ENCODE results near the gene CIZ1. TPM values are rescaled to one million over a fixed set of nuclear protein-coding genes. Genes with fewer than 3 reads are reported as not detected.

The CIZ1 gene
- total and polyA plus RNA-seq, 2 of the 13 experiments (the other 11 are each of a cell fraction or from before 2014, with no cell fraction given), result 30.6 to 50.3 TPM

DNA sequence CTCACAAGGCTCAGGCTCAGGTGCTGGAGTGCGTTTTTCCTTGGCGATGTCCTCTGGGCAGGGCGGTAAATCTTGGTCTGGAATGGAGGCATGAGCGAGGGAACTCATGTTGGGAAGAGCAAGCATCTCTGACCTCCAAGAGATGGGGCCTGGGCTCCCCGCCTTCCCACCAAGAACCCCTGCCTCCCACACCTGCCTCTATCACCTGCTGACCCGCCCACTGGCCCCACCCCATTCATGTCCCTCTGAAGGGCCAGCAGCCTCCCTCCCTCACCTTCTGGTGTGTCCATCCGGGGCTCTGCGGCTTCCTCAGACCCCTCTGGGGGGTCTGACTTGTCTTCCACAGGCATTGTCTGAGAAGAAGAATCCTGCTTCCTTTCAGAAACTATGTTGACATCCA is 10.9 kb downstream of the CIZ1 start (continued):
- TF ChIP-seq ZNF138 (CRISPR knock-in tag; IDR thresholded peaks at IDR 0.05; ENCODE audit: low read depth) (no peak), NR2F6 (IDR thresholded peaks at IDR 0.05) (no peak), NR2F6 (CRISPR knock-in tag; IDR thresholded peaks at IDR 0.05) (no peak), BCL6 (CRISPR knock-in tag; IDR thresholded peaks at IDR 0.05) (no peak), ZNF546 (CRISPR knock-in tag; conservative IDR thresholded peaks at IDR 0.05) (no peak)
- TF ChIP-seq, protein P1, sequence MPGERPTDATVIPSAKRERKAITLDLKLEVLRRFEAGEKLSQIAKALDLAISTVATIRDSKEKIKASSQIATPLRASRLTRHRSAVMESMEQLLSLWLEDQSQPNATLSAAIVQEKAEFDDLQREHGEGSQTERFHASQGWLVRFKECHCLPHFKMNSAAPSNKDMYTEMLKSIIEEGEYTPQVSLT (CRISPR knock-in tag; IDR thresholded peaks at IDR 0.05; ENCODE audit: borderline replicate concordance, low read depth), result no peak
- TF ChIP-seq, protein P2, sequence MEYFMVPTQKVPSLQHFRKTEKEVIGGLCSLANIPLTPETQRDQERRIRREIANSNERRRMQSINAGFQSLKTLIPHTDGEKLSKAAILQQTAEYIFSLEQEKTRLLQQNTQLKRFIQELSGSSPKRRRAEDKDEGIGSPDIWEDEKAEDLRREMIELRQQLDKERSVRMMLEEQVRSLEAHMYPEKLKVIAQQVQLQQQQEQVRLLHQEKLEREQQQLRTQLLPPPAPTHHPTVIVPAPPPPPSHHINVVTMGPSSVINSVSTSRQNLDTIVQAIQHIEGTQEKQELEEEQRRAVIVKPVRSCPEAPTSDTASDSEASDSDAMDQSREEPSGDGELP (IDR thresholded peaks at IDR 0.05; ENCODE audit: borderline replicate concordance, low read depth), result no peak

DNA sequence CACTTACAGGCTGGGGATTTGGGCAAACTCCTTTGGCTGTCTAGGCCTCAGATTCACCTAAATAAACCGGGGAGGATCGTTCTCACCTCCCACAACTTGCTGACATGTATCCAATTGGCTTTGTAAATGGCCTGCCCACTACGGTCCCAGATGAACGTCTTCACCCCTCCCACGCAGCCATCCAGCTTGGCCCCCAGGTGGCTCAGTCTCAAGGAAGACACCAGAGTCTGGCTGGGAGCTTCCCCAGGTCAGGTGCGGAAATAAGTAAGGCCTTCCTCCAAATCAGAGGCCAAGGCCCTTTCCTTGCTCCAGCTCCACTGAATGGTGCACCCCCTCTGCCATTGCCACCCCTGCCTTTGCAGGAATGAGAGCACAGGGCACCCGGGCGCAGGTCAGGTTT is 11.4 kb downstream of the CIZ1 start:
- intact Hi-C loops (cut with micrococcal nuclease; ENCODE audit: unreplicated experiment), result no loop called here
- Histone ChIP-seq H3K4me2 (ENCODE audit: low read depth, low read length) (no peak overlapping the region), H3K4me3 (replicated peaks in 1 of 3; ENCODE audit: insufficient read depth in 1 of 3, low read depth in 2 of 3, low read length in 3 of 3) (no peak overlapping the region), H3K9me3 (ENCODE audit: low read length) (no peaks in the 10 kb centered on the region), H3K9ac (ENCODE audit: insufficient read depth, low read depth, low read length) (no peak overlapping the region), H4K20me1 (ENCODE audit: insufficient read depth, low read length) (no peaks in the 10 kb centered on the region), H2AFZ (ENCODE audit: low read length) (no peak overlapping the region), H3K36me3 (replicated peaks in 1 of 2; ENCODE audit: control insufficient read depth in 1 of 2, insufficient read depth in 2 of 2, low read length in 2 of 2) (peaks cover 26 to 56% of the 10 kb centered on the region in 2 experiments; a peak in 4 of 5 replicates), H3K27ac (ENCODE audit: extremely low read length, insufficient read depth, low read length) (no peak overlapping the region), H3K79me2 (ENCODE audit: insufficient read depth, low read length) (no peaks in the 10 kb centered on the region), H3K4me1 (ENCODE audit: insufficient read depth, low read length) (no peaks in the 10 kb centered on the region), H3K27me3 (ENCODE audit: control insufficient read depth in 1 of 2, insufficient read depth in 2 of 2, low read length in 2 of 2) (no peaks in the 10 kb centered on the region)
- ChIA-PET POLR2A (no interaction called here), CTCF (ENCODE audit: low intra/inter-chr PET ratio, low total read pairs) (no interaction called here)
- in situ Hi-C loops (cut with HindIII; ENCODE audit: extremely low pct_ligation_motif_present, low pct_unique_long_range_greater_than_20kb), result no loop called here
- no peak for ATAC-seq
- no TSS peak for BruUV-seq (replicated peaks)
- no peak for FAIRE-seq
- no peak for DNase-seq (ENCODE audit: low spot score)
- 98% methylated on average over 8 of the region's 8 CpGs for WGBS (ENCODE audit: low lambda C conversion rate)
- TF ChIP-seq, protein P3, sequence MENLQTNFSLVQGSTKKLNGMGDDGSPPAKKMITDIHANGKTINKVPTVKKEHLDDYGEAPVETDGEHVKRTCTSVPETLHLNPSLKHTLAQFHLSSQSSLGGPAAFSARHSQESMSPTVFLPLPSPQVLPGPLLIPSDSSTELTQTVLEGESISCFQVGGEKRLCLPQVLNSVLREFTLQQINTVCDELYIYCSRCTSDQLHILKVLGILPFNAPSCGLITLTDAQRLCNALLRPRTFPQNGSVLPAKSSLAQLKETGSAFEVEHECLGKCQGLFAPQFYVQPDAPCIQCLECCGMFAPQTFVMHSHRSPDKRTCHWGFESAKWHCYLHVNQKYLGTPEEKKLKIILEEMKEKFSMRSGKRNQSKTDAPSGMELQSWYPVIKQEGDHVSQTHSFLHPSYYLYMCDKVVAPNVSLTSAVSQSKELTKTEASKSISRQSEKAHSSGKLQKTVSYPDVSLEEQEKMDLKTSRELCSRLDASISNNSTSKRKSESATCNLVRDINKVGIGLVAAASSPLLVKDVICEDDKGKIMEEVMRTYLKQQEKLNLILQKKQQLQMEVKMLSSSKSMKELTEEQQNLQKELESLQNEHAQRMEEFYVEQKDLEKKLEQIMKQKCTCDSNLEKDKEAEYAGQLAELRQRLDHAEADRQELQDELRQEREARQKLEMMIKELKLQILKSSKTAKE (CRISPR knock-in tag; IDR thresholded peaks at IDR 0.05; ENCODE audit: borderline replicate concordance), result no peak
- TF ChIP-seq, protein P4, sequence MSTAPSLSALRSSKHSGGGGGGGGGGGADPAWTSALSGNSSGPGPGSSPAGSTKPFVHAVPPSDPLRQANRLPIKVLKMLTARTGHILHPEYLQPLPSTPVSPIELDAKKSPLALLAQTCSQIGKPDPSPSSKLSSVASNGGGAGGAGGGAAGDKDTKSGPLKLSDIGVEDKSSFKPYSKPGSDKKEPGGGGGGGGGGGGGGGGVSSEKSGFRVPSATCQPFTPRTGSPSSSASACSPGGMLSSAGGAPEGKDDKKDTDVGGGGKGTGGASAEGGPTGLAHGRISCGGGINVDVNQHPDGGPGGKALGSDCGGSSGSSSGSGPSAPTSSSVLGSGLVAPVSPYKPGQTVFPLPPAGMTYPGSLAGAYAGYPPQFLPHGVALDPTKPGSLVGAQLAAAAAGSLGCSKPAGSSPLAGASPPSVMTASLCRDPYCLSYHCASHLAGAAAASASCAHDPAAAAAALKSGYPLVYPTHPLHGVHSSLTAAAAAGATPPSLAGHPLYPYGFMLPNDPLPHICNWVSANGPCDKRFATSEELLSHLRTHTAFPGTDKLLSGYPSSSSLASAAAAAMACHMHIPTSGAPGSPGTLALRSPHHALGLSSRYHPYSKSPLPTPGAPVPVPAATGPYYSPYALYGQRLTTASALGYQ (CRISPR knock-in tag; IDR thresholded peaks at IDR 0.05), result no peak
- TF ChIP-seq MIXL1 (CRISPR knock-in tag; IDR thresholded peaks at IDR 0.05) (no peak), ZNF790 (CRISPR knock-in tag; IDR thresholded peaks at IDR 0.05; ENCODE audit: borderline replicate concordance) (no peak), THYN1 (CRISPR knock-in tag; IDR thresholded peaks at IDR 0.05; ENCODE audit: borderline replicate concordance, low read depth) (no peak), AGO2 (optimal IDR thresholded peaks at IDR 0.05; ENCODE audit: low read depth, low read length) (no peak), KLF13 (CRISPR knock-in tag; IDR thresholded peaks at IDR 0.05) (no peak)
- TF ChIP-seq, protein P5, sequence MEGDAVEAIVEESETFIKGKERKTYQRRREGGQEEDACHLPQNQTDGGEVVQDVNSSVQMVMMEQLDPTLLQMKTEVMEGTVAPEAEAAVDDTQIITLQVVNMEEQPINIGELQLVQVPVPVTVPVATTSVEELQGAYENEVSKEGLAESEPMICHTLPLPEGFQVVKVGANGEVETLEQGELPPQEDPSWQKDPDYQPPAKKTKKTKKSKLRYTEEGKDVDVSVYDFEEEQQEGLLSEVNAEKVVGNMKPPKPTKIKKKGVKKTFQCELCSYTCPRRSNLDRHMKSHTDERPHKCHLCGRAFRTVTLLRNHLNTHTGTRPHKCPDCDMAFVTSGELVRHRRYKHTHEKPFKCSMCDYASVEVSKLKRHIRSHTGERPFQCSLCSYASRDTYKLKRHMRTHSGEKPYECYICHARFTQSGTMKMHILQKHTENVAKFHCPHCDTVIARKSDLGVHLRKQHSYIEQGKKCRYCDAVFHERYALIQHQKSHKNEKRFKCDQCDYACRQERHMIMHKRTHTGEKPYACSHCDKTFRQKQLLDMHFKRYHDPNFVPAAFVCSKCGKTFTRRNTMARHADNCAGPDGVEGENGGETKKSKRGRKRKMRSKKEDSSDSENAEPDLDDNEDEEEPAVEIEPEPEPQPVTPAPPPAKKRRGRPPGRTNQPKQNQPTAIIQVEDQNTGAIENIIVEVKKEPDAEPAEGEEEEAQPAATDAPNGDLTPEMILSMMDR (CRISPR knock-in tag; IDR thresholded peaks at IDR 0.05), result no peak

Data from HepG2 (cell line).